GM19239 (cell line): ENCODE data around the gene PPP1R13B.

Experiments
- DNase-seq: peaks from one replicate; pipeline ENCODE4 v3.0.0; 2011; ENCODE audit warnings: low spot score; ENCODE audit not compliant: insufficient read length
- FAIRE-seq: peaks from 2 replicates; lab custom pipeline; 2011; peaks lifted over from hg19 to GRCh38; lab: Jason Lieb, UNC

The PPP1R13B gene

GRCh38 chr14:103758059-103758776 lies 89.2 kb downstream of the PPP1R13B start:
- DNase-seq (no peak), FAIRE-seq (no peak)

DNA sequence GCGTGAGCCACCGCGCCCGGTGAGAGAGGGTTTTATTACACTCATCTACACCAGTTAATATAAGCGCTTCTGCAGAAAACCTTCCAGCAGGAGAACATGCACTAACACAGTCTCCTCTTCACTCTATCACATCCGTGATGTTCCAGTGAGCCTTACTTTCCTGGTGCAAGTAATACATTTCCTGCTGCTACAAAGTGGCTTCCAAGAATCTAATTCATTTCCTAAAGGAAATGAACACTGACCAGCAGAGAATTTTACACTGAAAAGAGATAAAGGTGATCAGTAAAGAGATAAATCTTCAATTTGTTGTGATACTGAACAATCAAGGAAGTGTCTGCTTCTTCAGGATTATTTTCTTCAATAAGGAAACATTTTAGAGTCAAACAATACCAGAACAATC lies 92.3 kb downstream of the PPP1R13B start:
- FAIRE-seq: no peak

GRCh38 chr14:103753774-103754173 lies 93.6 kb downstream of the PPP1R13B start:
- FAIRE-seq: no peak
- DNase-seq: no peak

More for the DNA sequence above, 92.3 kb downstream of the PPP1R13B start:
- DNase-seq: no peak

GRCh38 chr14:103749860-103750259 lies 97.5 kb downstream of the PPP1R13B start:
- DNase-seq (no peak), FAIRE-seq (no peak)

DNA sequence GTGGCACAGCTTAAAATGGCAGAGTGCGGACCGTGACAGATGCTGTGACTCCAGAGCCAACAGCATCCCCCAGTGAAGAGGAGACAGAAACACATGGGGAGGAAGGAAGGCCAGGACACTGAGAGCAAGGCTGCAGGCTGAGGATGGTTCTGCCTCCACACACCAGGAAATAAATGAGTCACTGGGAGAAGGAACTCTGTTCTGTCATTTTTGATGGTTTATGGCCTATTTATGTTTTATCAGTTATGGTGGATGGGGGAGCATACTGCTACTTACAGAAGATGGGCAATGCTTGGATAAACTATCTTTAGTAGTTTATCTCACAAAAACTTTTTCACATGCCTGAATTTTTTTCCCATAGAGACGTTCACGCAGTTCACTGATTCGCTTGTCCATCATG lies 97.9 kb downstream of the PPP1R13B start:
- DNase-seq: no peak
- no peak for FAIRE-seq

GRCh38 chr14:103748534-103748857 lies 98.9 kb downstream of the PPP1R13B start:
- no peak for DNase-seq
- no peak for FAIRE-seq

- FAIRE-seq (no peak), DNase-seq (no peak)
These were observed 100.7 kb downstream of the PPP1R13B start for GRCh38 chr14:103746701-103747100.

GRCh38 chr14:103745424-103745823 lies 102.0 kb downstream of the PPP1R13B start:
- no peak for DNase-seq
- FAIRE-seq: no peak

- DNase-seq (no peak), FAIRE-seq (no peak)
These were observed 102.6 kb downstream of the PPP1R13B start for GRCh38 chr14:103744621-103745395.

GRCh38 chr14:103743691-103744090 lies 103.7 kb downstream of the PPP1R13B start:
- FAIRE-seq: no peak
- DNase-seq: no peak

GRCh38 chr14:103742499-103743255 lies 104.7 kb downstream of the PPP1R13B start:
- no peak for FAIRE-seq
- DNase-seq: no peak

- DNase-seq (no peak), FAIRE-seq (no peak)
These were observed 105.5 kb downstream of the PPP1R13B start for GRCh38 chr14:103741876-103742275.

GRCh38 chr14:103740991-103741689 lies 106.2 kb downstream of the PPP1R13B start:
- no peak for DNase-seq
- FAIRE-seq: no peak

DNA sequence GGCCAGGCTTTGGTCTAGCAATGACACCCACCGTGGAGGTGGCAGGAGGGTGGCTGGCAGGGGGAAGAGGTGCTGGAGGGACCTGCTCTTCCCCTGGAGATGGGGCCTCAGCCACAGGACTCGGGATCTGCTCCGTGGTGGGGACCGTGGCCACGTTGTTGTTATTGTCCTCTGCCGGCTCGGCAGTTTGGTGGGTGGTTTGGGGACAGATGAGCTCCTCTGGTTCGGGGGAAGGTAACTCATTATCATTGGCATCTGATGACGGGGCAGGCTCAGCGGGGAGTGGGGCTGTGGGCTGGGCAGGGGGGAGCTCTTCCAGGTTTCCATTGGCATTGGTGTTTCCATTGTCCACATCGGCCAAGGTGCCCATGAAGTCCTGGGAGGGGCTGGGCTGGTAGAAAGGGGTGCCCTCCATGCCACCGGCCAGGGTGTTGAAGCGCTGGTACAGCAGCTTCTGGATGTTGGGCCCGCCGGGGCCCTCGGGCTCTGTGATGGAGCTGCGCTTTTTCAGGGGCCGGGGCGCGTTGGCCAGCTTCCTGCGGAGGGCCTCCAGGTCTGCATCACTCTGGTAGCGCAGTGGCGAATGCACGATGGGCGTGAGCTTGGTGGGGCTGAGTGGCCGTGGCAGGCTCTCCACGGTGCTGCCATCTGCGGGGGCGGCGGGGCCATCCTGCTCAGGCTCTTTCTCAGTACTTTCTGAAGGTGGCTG lies 107.4 kb downstream of the PPP1R13B start:
- DNase-seq (no peak), FAIRE-seq (no peak)

GRCh38 chr14:103739466-103739792 lies 107.9 kb downstream of the PPP1R13B start:
- FAIRE-seq: no peak
- DNase-seq: no peak

- FAIRE-seq: no peak
- no peak for DNase-seq
These were observed 108.5 kb downstream of the PPP1R13B start for GRCh38 chr14:103738701-103739451.

- DNase-seq: no peak
- no peak for FAIRE-seq
These were observed 109.2 kb downstream of the PPP1R13B start for GRCh38 chr14:103738166-103738565.

- FAIRE-seq (no peak), DNase-seq (no peak)
These were observed 109.8 kb downstream of the PPP1R13B start for GRCh38 chr14:103737432-103738045.
